Tibial nerve (tissue), 4 donors: ENCODE measurements around the gene FGD5. TPM values are rescaled to one million over a fixed set of nuclear protein-coding genes. Genes with fewer than 3 reads are reported as not detected.

Source experiments
- DNase-seq, 2 donors: peaks; one replicate each; pipeline ENCODE4 v3.0.0-alpha.2; 2019; ENCODE audit warnings: low spot score in 2 of 2
- H3K27ac ChIP-seq, 4 donors: fragments of 200-600 bp; sonication (generic) in 3 of 4; one replicate each; pipeline ENCODE4 v1.5.1; 2017 to 2019; ENCODE audit warnings: mild to moderate bottlenecking in 1 of 4
- H3K27me3 ChIP-seq, 2 donors: fragments of 200-600 bp; sonication (generic) in 1 of 2; one replicate each; pipeline versions ENCODE4 v1.5.1 to v1.6.0; 2017 to 2019
- H3K36me3 ChIP-seq, 3 donors: fragments of 200-600 bp; sonication (generic); one replicate each; pipeline ENCODE4 v1.5.1; 2018 to 2019
- H3K4me1 ChIP-seq, 4 donors: fragments of 200-600 bp; sonication (generic) in 3 of 4; one replicate each; pipeline ENCODE4 v1.5.1; 2017 to 2019
- H3K4me3 ChIP-seq, 4 donors: fragments of 200-600 bp; sonication (generic) in 3 of 4; one replicate each; pipeline ENCODE4 v1.5.1; 2017 to 2019; ENCODE audit warnings: mild to moderate bottlenecking in 1 of 4, moderate library complexity in 1 of 4
- H3K9me3 ChIP-seq, 4 donors: fragments of 200-600 bp; sonication (generic) in 3 of 4; one replicate each; pipeline ENCODE4 v1.5.1; 2017 to 2019
- EP300 ChIP-seq, 2 donors: sonication (generic); formaldehyde crosslinking; IDR thresholded peaks; one replicate each; pipeline ENCODE4 v1.6.1; 2017; ENCODE audit warnings: antibody characterized with exemption in 2 of 2, mild to moderate bottlenecking in 1 of 2
- POLR2A ChIP-seq, 2 donors: fragments of 450-650 bp; IDR thresholded peaks; one replicate each; pipeline ENCODE4 v1.6.1; 2017; ENCODE audit warnings: antibody characterized with exemption in 2 of 2, mild to moderate bottlenecking in 2 of 2, moderate library complexity in 2 of 2
- WGBS, 2 donors: methylation state at CpG; one replicate each; pipeline ENCODE4 v1.1.5; 2018; 5-methylcytosine and 5-hydroxymethylcytosine counted together
- total RNA-seq, 4 donors: library from RNA; depleted of rRNA; stranded (reverse); fragments of >200 nt; gene quantifications; one replicate each; pipeline ENCODE4 v1.1.0, GENCODE V29; 2016
- TF ChIP-seq, protein P1 (sequence below), 5 experiments: fragments of 200-600 bp in 3 of 5; fragments of 450-650 bp in 2 of 5; sonication (generic) in 3 of 5; IDR thresholded peaks; one replicate each; pipeline ENCODE4 v1.5.1; 2016 to 2019; ENCODE audit warnings: antibody characterized with exemption in 5 of 5, mild to moderate bottlenecking in 3 of 5, moderate library complexity in 2 of 5

Gene FGD5
- total RNA-seq, 4 donors from 2014 or later = 33.3 to 41.8 (median 38.7) TPM

DNA sequence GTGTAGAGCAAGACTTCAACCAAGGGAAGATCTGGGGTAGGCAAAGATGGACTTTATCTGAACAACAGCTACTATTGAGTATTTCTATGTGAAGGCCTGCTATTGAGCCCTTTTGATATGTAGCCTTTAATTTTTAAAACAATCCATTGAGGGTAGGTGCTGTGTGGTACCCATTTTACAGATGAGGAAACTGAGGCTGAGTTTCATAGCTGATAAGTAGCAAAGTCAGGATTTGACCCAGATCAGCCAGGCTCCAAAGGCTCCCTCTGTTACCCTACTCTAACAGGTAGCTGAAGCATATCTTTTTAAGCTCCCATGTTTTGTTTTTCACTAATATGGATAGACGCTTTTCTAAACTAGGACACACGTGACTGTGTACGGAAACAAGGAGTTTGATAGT, 2.4 kb upstream of the FGD5 start:
- Histone ChIP-seq H3K27ac (no peak overlapping the region), H3K9me3 (no peaks in the 10 kb centered on the region), H3K4me1 (peaks cover 0 to 32% (median 2%) of the 10 kb centered on the region in 4 donors), H3K36me3 (peaks cover 0 to 21% (median 0%) of the 10 kb centered on the region in 3 donors), H3K27me3 (no peaks in the 10 kb centered on the region), H3K4me3 (no peak overlapping the region)
- DNase-seq = no peak
- TF ChIP-seq POLR2A (IDR thresholded peaks at IDR 0.05) (no peak), EP300 (IDR thresholded peaks at IDR 0.05) (no peak)
- TF ChIP-seq, protein P1, sequence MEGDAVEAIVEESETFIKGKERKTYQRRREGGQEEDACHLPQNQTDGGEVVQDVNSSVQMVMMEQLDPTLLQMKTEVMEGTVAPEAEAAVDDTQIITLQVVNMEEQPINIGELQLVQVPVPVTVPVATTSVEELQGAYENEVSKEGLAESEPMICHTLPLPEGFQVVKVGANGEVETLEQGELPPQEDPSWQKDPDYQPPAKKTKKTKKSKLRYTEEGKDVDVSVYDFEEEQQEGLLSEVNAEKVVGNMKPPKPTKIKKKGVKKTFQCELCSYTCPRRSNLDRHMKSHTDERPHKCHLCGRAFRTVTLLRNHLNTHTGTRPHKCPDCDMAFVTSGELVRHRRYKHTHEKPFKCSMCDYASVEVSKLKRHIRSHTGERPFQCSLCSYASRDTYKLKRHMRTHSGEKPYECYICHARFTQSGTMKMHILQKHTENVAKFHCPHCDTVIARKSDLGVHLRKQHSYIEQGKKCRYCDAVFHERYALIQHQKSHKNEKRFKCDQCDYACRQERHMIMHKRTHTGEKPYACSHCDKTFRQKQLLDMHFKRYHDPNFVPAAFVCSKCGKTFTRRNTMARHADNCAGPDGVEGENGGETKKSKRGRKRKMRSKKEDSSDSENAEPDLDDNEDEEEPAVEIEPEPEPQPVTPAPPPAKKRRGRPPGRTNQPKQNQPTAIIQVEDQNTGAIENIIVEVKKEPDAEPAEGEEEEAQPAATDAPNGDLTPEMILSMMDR (IDR thresholded peaks at IDR 0.05) = no peak
- 87 to 95% methylated on average over 3 of the region's 3 CpGs for WGBS, 2 donors

DNA sequence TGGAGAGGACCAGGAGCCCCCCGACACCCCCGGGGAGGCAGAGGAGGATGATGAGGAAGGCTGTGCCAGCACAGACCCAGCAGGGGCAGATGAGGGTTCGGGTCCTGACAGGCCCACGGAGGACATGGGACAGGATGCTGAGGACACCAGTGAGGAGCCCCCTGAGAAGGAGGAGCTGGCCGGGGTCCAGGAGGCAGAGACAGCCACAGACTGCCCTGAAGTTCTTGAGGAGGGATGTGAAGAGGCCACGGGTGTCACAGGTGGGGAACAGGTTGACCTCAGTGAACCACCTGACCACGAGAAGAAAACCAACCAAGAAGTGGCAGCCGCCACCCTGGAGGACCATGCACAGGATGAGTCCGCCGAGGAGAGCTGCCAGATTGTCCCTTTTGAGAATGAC, 909 bp downstream of the FGD5 start:
- no peaks in the 10 kb centered on the region for H3K9me3 ChIP-seq
- peaks cover 0 to 21% (median 0%) of the 10 kb centered on the region in 3 donors for H3K36me3 ChIP-seq
- H3K4me3 ChIP-seq = no peak overlapping the region
- WGBS, 2 donors = 82 to 84% methylated on average over 9 to 10 of the region's 10 CpGs
- no peak for TF ChIP-seq EP300 (IDR thresholded peaks at IDR 0.05)
- no peak for TF ChIP-seq POLR2A (IDR thresholded peaks at IDR 0.05)
- TF ChIP-seq, protein P1 (IDR thresholded peaks at IDR 0.05) = no peak
- H3K4me1 ChIP-seq = peaks cover 0 to 30% (median 0%) of the 10 kb centered on the region in 4 donors
- no peak overlapping the region for H3K27ac ChIP-seq
- no peak for DNase-seq
- no peaks in the 10 kb centered on the region for H3K27me3 ChIP-seq

DNA sequence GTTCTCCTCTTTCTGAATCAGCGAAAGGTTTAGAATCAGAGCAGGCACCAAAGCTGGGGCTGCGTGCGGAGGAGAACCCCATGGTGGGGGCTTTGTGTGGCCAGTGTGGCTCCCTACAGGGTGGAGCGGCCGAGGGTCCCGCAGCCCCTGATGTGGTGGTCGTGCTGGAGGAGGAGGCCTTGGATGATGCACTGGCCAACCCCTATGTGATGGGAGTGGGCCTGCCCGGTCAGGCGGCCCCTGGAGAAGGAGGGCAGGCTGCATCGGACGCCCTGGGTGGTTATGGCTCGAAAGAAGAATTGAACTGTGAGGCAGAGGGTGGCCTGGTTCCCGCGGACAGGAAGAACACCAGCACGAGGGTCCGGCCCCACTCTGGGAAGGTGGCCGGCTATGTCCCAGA, 1.4 kb downstream of the FGD5 start:
- Histone ChIP-seq H3K27ac (no peak overlapping the region), H3K4me1 (peaks cover 0 to 30% (median 0%) of the 10 kb centered on the region in 4 donors), H3K36me3 (peaks cover 0 to 21% (median 0%) of the 10 kb centered on the region in 3 donors), H3K9me3 (no peaks in the 10 kb centered on the region), H3K27me3 (no peaks in the 10 kb centered on the region), H3K4me3 (no peak overlapping the region)
- TF ChIP-seq EP300 (IDR thresholded peaks at IDR 0.05) (no peak), POLR2A (IDR thresholded peaks at IDR 0.05) (no peak)
- TF ChIP-seq, protein P1 (IDR thresholded peaks at IDR 0.05) = no peak
- DNase-seq = no peak
- WGBS, 2 donors = 92 to 96% methylated on average over 17 of the region's 17 CpGs

DNA sequence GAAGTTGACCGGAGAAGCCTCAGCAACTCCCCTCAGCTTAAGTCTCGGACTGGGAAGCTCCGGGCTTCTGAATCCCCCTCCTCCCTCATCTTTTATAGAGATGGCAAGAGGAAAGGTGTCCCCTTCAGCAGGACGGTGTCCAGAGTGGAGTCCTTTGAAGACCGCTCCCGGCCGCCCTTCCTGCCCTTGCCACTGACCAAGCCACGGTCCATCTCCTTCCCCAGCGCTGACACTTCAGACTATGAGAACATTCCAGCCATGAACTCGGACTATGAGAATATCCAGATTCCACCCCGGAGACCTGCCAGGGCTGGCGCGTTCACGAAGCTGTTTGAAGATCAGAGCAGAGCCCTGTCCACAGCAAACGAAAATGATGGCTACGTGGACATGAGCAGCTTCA, 2.4 kb downstream of the FGD5 start:
- no peak overlapping the region for H3K27ac ChIP-seq
- H3K4me1 ChIP-seq = peaks cover 0 to 31% (median 0%) of the 10 kb centered on the region in 4 donors
- WGBS, 2 donors = 88 to 93% methylated on average over 16 of the region's 16 CpGs
- no peaks in the 10 kb centered on the region for H3K27me3 ChIP-seq
- no peak for DNase-seq
- no peak overlapping the region for H3K4me3 ChIP-seq
- H3K9me3 ChIP-seq = no peaks in the 10 kb centered on the region
- no peak for TF ChIP-seq EP300 (IDR thresholded peaks at IDR 0.05)
- TF ChIP-seq, protein P1 (IDR thresholded peaks at IDR 0.05) = no peak
- H3K36me3 ChIP-seq = peaks cover 0 to 21% (median 0%) of the 10 kb centered on the region in 3 donors

DNA sequence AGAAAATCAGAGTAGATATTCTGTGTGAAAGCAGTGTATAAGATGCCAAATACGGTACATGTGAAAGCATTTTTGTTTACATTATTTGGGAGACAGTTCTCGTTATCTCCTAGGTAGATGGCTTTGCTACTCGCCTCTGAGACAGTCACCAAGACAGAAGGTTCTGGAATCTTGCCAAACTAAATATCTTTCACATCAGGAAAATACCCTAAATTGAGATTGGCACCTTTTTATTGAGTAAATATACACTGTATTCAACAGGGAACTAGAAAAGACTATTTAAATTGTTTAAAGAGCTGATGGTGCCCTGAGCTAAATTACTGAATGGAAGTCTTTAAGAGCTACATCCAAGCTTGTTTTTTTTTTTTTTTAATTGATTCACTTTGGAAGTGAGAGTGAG, 3.4 kb downstream of the FGD5 start:
- DNase-seq = no peak

More for the DNA sequence above, 3.4 kb downstream of the FGD5 start:
- peaks cover 0 to 34% (median 0%) of the 10 kb centered on the region in 4 donors for H3K4me1 ChIP-seq
- 71 to 81% methylated on average over 3 of the region's 3 CpGs for WGBS, 2 donors
- no peak overlapping the region for H3K4me3 ChIP-seq
- no peaks in the 10 kb centered on the region for H3K27me3 ChIP-seq
- no peak overlapping the region for H3K27ac ChIP-seq
- peaks cover 0 to 21% (median 0%) of the 10 kb centered on the region in 3 donors for H3K36me3 ChIP-seq
- TF ChIP-seq, protein P1 (IDR thresholded peaks at IDR 0.05) = no peak
- TF ChIP-seq POLR2A (IDR thresholded peaks at IDR 0.05) = no peak
- TF ChIP-seq EP300 (IDR thresholded peaks at IDR 0.05) = no peak
- no peaks in the 10 kb centered on the region for H3K9me3 ChIP-seq
